Neuron (in vitro differentiated cells): ENCODE results near the gene GLP2R.

Experiments
- H2AFZ ChIP-seq: one replicate; pipeline ENCODE4 v1.6.1; 2013; ENCODE audit warnings: low read depth, mild to moderate bottlenecking, inconsistent platforms, low read length, moderate library complexity
- H3K27me3 ChIP-seq: one replicate; pipeline ENCODE4 v1.6.1; 2013; ENCODE audit warnings: low read length; ENCODE audit not compliant: insufficient read depth
- H3K36me3 ChIP-seq: one replicate; pipeline ENCODE4 v1.6.1; 2013; ENCODE audit warnings: low read length; ENCODE audit not compliant: insufficient read depth
- H3K4me1 ChIP-seq: one replicate; pipeline ENCODE4 v1.6.1; 2013; ENCODE audit warnings: low read length; ENCODE audit not compliant: insufficient read depth
- H3K4me3 ChIP-seq: 2 replicates; pipeline ENCODE4 v1.5.1; 2013; ENCODE audit warnings: mild to moderate bottlenecking, low read length, moderate library complexity
- H3K9me3 ChIP-seq: one replicate; pipeline ENCODE4 v1.6.1; 2013; ENCODE audit warnings: low read length

GLP2R gene

DNA sequence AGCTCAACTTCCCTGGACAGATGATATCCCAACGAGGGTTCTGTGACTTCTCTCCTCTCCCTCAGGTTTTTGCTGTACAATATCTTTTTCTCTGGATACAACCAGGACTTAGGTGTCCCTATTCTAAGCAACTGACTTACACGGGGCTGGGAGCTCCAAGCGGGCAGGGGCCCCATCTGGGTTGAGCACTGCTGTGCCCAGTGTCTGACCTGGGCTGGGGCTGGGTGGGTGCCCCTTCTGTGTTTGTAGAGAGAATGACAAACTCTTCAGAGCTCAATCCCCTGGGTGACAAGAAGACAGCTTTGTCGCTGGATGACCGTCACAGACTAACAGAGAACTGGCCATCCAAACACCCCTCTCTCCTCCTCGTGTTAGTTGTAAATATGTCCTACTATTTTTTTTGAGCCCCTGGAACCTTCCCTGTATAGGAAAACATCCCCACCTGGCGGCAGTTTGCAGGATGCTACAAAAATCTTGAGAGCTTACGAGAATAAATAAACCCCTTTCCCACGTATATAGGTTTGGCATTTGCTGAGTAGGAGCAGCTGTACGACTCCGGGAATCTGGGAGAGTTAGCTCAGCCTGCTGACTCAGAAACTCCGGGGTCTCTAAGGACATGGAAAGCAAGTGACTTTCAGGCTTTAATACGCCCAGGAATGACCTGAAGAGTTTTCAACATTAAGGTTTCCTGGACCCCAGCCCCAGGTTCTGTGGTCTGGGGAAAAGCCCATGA is 103.0 kb downstream of the GLP2R start:
- Histone ChIP-seq H3K36me3 (no peaks in the 10 kb centered on the region), H3K27me3 (no peaks in the 10 kb centered on the region), H3K4me1 (no peaks in the 10 kb centered on the region), H3K4me3 (no peak overlapping the region), H3K9me3 (no peaks in the 10 kb centered on the region), H2AFZ (no peak overlapping the region)

DNA sequence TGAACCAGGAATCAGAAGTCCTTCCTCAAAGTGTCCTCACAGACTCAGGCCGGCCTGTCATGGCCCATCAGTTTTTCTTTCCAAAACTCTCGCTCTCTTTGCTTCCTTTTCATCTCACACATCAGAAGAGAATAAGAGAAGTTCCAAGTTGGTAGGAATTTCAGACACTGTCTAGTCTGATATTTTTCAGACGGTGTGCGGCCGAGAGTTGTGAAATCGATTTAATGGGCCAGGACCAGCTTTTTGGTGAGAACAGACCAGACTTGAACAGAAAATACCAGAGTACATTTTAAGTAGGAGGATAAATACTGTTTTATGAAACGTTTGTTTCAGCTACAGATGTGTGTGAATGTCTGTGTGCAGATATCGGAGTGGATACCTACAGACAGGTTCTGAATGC is 104.1 kb downstream of the GLP2R start:
- Histone ChIP-seq H3K4me3 (no peak overlapping the region), H2AFZ (no peak overlapping the region), H3K27me3 (no peaks in the 10 kb centered on the region), H3K9me3 (no peaks in the 10 kb centered on the region), H3K36me3 (no peaks in the 10 kb centered on the region), H3K4me1 (no peaks in the 10 kb centered on the region)

DNA sequence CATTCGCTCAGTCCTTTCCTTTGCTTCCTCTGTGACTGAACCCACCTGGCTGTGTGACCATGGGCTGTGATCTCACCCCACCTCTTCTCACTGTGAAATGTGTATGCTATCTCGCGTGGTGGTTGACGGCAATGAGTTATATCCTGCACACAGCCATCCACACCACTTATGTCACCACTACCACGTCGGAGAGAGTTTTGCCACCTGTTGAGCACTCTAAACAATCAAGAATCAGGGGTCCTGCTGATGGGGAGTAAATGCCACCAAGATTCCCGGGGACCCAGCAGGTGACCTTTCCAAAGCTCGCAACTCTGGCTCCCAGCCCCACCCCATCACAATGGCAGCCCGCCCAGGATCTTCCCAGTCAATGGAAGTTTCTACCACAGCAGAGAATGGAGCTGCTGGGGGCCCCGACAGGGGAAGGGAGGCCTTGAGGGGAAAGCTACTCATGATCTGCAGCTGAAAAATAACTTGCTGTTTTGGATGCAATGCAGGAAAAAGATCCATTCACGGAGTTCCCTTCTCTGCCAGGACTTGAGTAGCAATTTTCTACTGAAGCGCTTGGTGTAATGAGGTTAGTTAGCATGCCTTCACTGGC is 105.5 kb downstream of the GLP2R start:
- Histone ChIP-seq H2AFZ (no peak overlapping the region), H3K4me1 (no peaks in the 10 kb centered on the region), H3K9me3 (no peaks in the 10 kb centered on the region), H3K4me3 (no peak overlapping the region), H3K27me3 (no peaks in the 10 kb centered on the region), H3K36me3 (no peaks in the 10 kb centered on the region)

DNA sequence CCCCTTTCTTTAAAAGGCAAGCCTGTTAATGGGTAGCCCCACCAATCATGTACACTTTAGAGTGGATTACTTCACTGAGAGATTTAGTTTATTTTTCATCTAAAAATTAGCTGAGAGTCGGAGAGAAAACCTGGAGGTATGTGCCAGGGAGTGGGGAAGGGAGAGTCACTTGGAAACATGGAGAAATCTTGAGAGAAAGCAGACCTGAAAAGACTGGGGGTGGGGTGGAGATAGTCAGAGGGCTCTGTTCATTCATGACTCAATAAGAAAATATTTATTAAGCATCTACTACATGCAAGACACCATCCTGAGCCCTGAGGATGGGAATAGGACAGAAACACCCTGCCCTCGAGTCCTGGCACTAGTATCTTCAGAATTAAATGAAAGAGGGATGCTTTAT is 106.8 kb downstream of the GLP2R start:
- Histone ChIP-seq H3K4me3 (no peak overlapping the region), H3K4me1 (no peaks in the 10 kb centered on the region)

DNA sequence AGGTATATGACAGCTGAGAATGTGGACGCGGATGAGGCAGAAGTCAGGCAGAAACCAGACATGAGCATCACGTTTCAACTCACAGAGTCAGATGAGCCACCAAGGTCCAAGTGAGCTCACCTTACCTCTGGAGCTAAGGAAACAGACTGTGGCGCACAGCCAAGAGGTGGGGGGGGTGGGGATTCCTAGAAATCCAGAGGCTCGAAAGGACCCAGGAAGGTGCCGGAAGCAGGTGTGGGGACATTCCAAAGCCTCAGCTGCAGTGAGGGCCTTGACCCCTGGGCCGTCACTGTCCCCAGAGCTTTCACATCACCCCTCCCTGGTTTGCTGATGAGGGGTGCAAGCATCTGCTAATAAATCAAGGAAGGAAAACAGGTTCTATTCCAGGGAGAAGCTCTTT is 108.6 kb downstream of the GLP2R start:
- no peak overlapping the region for H3K4me3 ChIP-seq
- no peak overlapping the region for H2AFZ ChIP-seq
- H3K9me3 ChIP-seq: no peaks in the 10 kb centered on the region
- H3K36me3 ChIP-seq: no peaks in the 10 kb centered on the region
- H3K4me1 ChIP-seq: no peaks in the 10 kb centered on the region
- H3K27me3 ChIP-seq: no peaks in the 10 kb centered on the region

More for the DNA sequence above, 106.8 kb downstream of the GLP2R start:
- Histone ChIP-seq H3K36me3 (no peaks in the 10 kb centered on the region), H2AFZ (no peak overlapping the region), H3K27me3 (no peaks in the 10 kb centered on the region), H3K9me3 (no peaks in the 10 kb centered on the region)

DNA sequence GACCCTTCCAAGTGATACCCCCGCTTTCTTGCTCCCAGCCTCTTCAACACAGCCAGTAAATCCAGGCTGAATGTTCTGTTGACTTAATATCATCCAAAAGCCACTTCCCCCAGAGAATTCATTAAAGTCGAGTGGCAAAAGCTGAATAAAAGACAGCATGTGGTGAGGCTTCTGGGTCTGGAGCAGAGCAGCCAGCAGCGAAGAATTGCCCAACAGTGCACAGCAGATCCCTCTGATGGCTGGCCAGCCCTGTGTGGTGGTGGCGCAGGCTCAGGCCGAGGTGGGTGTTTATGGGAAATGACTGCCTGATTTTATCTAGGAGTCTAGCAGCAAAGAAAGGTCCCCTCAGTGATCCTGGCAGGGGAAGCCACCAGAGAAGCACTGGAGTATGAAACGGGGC is 109.7 kb downstream of the GLP2R start:
- Histone ChIP-seq H3K27me3 (no peaks in the 10 kb centered on the region), H3K4me1 (no peaks in the 10 kb centered on the region), H3K9me3 (no peaks in the 10 kb centered on the region), H2AFZ (no peak overlapping the region), H3K4me3 (no peak overlapping the region), H3K36me3 (no peaks in the 10 kb centered on the region)

DNA sequence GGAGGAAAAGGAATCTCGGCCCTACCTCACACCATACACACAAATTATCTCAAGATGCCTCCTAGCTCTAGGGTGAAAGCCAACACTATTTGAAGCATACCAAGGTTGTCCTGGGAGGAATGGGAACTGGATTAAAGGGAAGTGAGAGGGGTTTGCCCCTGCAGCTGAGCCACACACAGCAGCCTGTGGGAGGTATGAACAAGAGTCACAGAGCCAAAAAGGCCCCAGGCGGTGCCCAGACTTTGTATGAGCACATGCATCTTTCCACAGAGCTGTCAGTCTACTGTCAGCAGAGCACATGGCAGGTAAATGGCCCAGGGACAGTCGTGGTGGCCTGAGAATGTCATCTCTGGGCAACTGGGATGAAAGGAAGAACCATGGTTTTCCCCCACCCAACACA is 110.4 kb downstream of the GLP2R start:
- Histone ChIP-seq H3K9me3 (no peaks in the 10 kb centered on the region), H2AFZ (no peak overlapping the region), H3K4me1 (no peaks in the 10 kb centered on the region), H3K36me3 (no peaks in the 10 kb centered on the region), H3K4me3 (no peak overlapping the region), H3K27me3 (no peaks in the 10 kb centered on the region)

DNA sequence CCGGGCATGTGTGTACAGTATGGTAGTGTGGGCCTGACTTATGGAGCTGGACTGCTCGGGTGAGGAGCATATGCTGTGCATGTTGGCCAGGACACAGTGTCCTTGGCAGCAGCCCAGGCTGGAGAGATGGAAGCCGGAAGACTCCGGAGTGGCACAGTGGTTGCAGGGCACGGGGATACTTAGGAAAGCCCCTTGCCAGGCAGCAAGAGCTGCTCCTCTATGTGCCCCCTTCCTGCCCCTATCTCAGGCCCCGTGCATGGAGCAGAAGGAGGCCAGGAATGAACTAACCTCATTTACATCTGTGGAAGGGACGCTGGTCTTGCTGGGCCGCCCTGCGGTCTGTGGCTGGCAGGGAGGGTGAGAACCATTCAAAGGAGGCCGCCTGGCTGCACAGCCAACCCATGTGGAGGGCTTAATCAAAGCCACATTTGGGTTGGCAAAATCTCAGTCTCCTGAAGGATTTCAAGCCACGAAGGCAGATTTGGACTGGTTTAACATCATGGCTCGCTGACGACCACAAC is 111.6 kb downstream of the GLP2R start:
- Histone ChIP-seq H3K4me1 (no peaks in the 10 kb centered on the region), H3K4me3 (no peak overlapping the region), H2AFZ (no peak overlapping the region), H3K36me3 (no peaks in the 10 kb centered on the region), H3K9me3 (no peaks in the 10 kb centered on the region), H3K27me3 (no peaks in the 10 kb centered on the region)

DNA sequence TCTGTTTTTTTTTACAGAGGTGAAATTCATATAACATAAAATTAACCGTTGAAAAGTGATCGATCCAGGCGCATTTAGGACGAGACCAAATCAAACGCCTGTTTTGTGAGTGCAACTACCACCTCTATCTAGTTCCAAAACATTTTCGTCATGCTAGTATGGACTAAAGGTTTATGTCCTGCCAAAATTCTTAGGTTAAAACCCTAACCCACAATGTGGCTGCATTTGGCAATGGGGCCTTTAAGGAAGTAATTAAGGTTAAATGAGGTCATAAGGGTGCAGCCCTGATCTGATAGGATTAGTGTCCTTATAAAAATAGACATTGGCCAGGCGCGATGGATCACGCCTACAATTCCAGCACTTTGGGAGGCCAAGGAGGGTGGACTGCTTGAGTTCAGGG is 112.2 kb downstream of the GLP2R start:
- H2AFZ ChIP-seq: no peak overlapping the region
- no peaks in the 10 kb centered on the region for H3K36me3 ChIP-seq
- H3K9me3 ChIP-seq: no peaks in the 10 kb centered on the region
- H3K27me3 ChIP-seq: no peaks in the 10 kb centered on the region
- no peak overlapping the region for H3K4me3 ChIP-seq
- no peaks in the 10 kb centered on the region for H3K4me1 ChIP-seq

DNA sequence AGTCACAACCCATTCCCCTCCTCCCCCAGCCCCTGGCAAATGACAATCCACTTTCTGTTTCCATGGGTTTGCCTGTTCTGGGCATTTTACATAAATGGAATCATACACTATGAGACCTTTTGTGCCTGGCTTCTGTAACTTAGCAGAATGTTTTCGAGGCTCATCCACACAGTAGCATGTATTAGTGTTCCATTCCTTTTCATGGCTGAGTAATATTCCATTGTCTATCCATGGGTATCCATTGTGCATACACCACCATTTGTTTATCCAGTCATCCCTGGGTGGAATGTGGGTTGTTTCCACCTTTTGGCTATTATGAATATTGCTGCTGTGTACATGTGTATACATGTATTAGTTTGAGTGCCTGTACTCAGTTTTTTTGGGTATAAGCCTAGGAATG is 113.0 kb downstream of the GLP2R start:
- Histone ChIP-seq H3K9me3 (no peaks in the 10 kb centered on the region), H3K36me3 (no peaks in the 10 kb centered on the region), H3K4me3 (no peak overlapping the region), H3K4me1 (no peaks in the 10 kb centered on the region), H2AFZ (no peak overlapping the region), H3K27me3 (no peaks in the 10 kb centered on the region)

DNA sequence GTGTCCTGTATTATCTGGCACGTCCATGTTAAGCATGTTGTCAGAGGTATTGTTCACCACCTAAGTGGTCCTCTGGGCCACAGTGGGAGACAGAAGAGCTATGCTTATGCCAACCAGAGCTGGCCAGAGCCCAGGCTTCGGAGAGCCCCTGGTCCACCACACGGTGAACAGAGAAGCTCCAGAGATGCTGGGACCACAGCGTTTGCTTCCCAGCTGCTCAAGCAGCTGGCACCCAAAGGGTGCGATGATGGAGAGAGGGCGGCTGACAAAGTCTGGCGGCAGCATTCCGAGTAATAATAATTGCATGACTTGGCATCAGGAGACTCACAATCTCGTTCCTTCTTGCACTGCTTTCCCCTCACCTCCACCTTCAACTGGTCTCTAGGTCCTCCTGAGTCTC is 115.1 kb downstream of the GLP2R start:
- Histone ChIP-seq H3K27me3 (peaks cover 4% of the 10 kb centered on the region), H3K4me3 (no peak overlapping the region), H3K9me3 (no peaks in the 10 kb centered on the region), H2AFZ (no peak overlapping the region), H3K4me1 (no peaks in the 10 kb centered on the region), H3K36me3 (no peaks in the 10 kb centered on the region)

DNA sequence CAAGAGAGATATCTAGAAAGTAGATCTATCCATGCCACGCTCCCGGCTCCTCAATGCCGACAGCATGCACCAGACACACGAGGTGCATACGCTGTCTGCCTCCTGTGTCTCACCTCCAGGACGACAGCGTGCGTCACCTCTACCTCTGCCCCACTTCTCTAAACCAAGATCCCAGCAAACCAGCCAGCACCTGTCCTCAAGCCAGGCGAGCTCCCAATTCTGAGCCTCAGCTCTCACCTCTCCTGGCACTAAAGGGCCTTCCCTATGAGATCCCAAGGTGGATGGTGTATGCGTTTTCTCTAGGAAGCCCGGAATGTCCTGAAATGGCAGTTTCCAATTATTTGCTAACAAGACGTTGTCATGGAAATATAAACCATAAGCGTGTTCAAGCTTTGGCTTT is 115.6 kb downstream of the GLP2R start:
- Histone ChIP-seq H3K9me3 (no peaks in the 10 kb centered on the region), H2AFZ (no peak overlapping the region), H3K36me3 (no peaks in the 10 kb centered on the region), H3K4me1 (no peaks in the 10 kb centered on the region), H3K27me3 (peaks cover 4% of the 10 kb centered on the region), H3K4me3 (no peak overlapping the region)
